HepG2 (cell line): ENCODE measurements around the gene CFAP221. TPM values are rescaled to one million over a fixed set of nuclear protein-coding genes. Genes with fewer than 3 reads are reported as not detected.

Experiments
- AGO2 ChIP-seq: fragments of 200-400 bp; formaldehyde crosslinking; optimal IDR thresholded peaks from 2 replicates; pipeline ENCODE3; 2017; ENCODE audit warnings: mild to moderate bottlenecking, low read depth, low read length, moderate library complexity
- ARID4A ChIP-seq: sonication (generic); formaldehyde crosslinking; IDR thresholded peaks from 2 replicates; pipeline ENCODE4 v1.5.0; 2020; ENCODE audit warnings: mild to moderate bottlenecking, missing genetic modification reagents, borderline replicate concordance
- KIAA2018 ChIP-seq: sonication (generic); formaldehyde crosslinking; IDR thresholded peaks from 2 replicates; pipeline ENCODE4 v1.5.0; 2020; ENCODE audit warnings: mild to moderate bottlenecking, missing genetic modification reagents, borderline replicate concordance
- ONECUT2 ChIP-seq: sonication (generic); formaldehyde crosslinking; IDR thresholded peaks from 2 replicates; pipeline ENCODE4 v1.4.0; 2020; ENCODE audit warnings: missing genetic modification reagents
- PAF1 ChIP-seq: IDR thresholded peaks from 2 replicates; pipeline ENCODE4 v1.6.1; 2016; ENCODE audit warnings: missing genetic modification reagents, missing compliant biosample characterization
- PATZ1 ChIP-seq: sonication (generic); formaldehyde crosslinking; IDR thresholded peaks from 2 replicates; pipeline ENCODE4 v1.4.0; 2020; ENCODE audit warnings: missing genetic modification reagents
- PLSCR1 ChIP-seq: sonication (generic); formaldehyde crosslinking; IDR thresholded peaks from 2 replicates; pipeline ENCODE4 v1.5.0; 2020; ENCODE audit warnings: missing genetic modification reagents, mild to moderate bottlenecking, borderline replicate concordance
- ZBTB34 ChIP-seq: sonication (generic); formaldehyde crosslinking; IDR thresholded peaks from 2 replicates; pipeline ENCODE4 v1.8.0; 2022; ENCODE audit warnings: mild to moderate bottlenecking, missing genetic modification reagents
- polyA plus RNA-seq, 8 experiments: library from polyadenylated mRNA; depleted of rRNA in 3 of 8; stranded (reverse) in 7 of 8; unstranded in 1 of 8; fragments of >200 nt; fragmentation: Illumina TruSeq in 4 of 8; extraction: Trizol in 4 of 8; gene quantifications; 2 replicates each; pipeline versions ENCODE4 v1.2.1 to v1.2.3, GENCODE V29; 2011 to 2016; ENCODE audit warnings: low read depth in 4 of 8, missing spikeins in 1 of 8, mixed read lengths in 1 of 8; ENCODE audit not compliant: insufficient read depth in 1 of 8
- total RNA-seq, 5 experiments: library from RNA; depleted of rRNA; stranded (reverse); fragments of >200 nt; fragmentation: Illumina TruSeq; extraction: Trizol; gene quantifications; 2 replicates each; pipeline ENCODE4 v1.2.3, GENCODE V29; 2016; ENCODE audit warnings: low read depth in 1 of 5

The CFAP221 gene
- total and polyA plus RNA-seq, 2 of the 13 experiments (the other 11 are each of a cell fraction or from before 2014, with no cell fraction given): not detected

GRCh38 chr2:119668546-119668945 lies 124.3 kb downstream of the CFAP221 start (continued):
- TF ChIP-seq KIAA2018 (CRISPR knock-in tag) (no peak), PLSCR1 (CRISPR knock-in tag) (no peak), ZBTB34 (CRISPR knock-in tag) (no peak), ARID4A (CRISPR knock-in tag) (no peak), PAF1 (no peak), PATZ1 (CRISPR knock-in tag) (no peak), ONECUT2 (CRISPR knock-in tag) (no peak), AGO2 (no peak)
